Dedifferentiated amniotic fluid mesenchymal stem cell (primary cell): ENCODE measurements around the gene ARHGEF10L.

Source experiments
- DNase-seq: peaks from one replicate; pipeline ENCODE4 v3.0.0-alpha.2; 2016; ENCODE audit errors: extremely low spot score

The ARHGEF10L gene

GRCh38 chr1:17654519-17654918 lies 115.0 kb downstream of the ARHGEF10L start:
- no peak for DNase-seq

- DNase-seq: no peak
These were observed 115.7 kb downstream of the ARHGEF10L start for GRCh38 chr1:17655169-17655568.

- DNase-seq: no peak
These were observed 116.4 kb downstream of the ARHGEF10L start for GRCh38 chr1:17655922-17656321.

GRCh38 chr1:17657436-17657835 lies 117.9 kb downstream of the ARHGEF10L start:
- DNase-seq: no peak

- no peak for DNase-seq
These were observed 119.3 kb downstream of the ARHGEF10L start for GRCh38 chr1:17658837-17659236.

GRCh38 chr1:17661546-17662157 lies 122.2 kb downstream of the ARHGEF10L start:
- DNase-seq: peak; percentile 15

GRCh38 chr1:17662296-17662695 lies 122.8 kb downstream of the ARHGEF10L start:
- DNase-seq: no peak

- DNase-seq: no peak
These were observed 123.3 kb downstream of the ARHGEF10L start for GRCh38 chr1:17662786-17663185.

GRCh38 chr1:17663646-17664045 lies 124.1 kb downstream of the ARHGEF10L start:
- DNase-seq: no peak

GRCh38 chr1:17664322-17664721 lies 124.8 kb downstream of the ARHGEF10L start:
- no peak for DNase-seq

GRCh38 chr1:17665054-17665453 lies 125.6 kb downstream of the ARHGEF10L start:
- no peak for DNase-seq

GRCh38 chr1:17665950-17666720 lies 126.6 kb downstream of the ARHGEF10L start:
- DNase-seq: no peak

GRCh38 chr1:17667641-17668040 lies 128.1 kb downstream of the ARHGEF10L start:
- DNase-seq: no peak

GRCh38 chr1:17668195-17668594 lies 128.7 kb downstream of the ARHGEF10L start:
- no peak for DNase-seq

- DNase-seq: no peak
These were observed 129.2 kb downstream of the ARHGEF10L start for GRCh38 chr1:17668624-17669175.

- DNase-seq: no peak
These were observed 129.8 kb downstream of the ARHGEF10L start for GRCh38 chr1:17669305-17669704.

- DNase-seq: no peak
These were observed 130.5 kb downstream of the ARHGEF10L start for GRCh38 chr1:17669866-17670451.

GRCh38 chr1:17670587-17671313 lies 131.3 kb downstream of the ARHGEF10L start:
- no peak for DNase-seq

- no peak for DNase-seq
These were observed 131.8 kb downstream of the ARHGEF10L start for GRCh38 chr1:17671314-17671705.

- DNase-seq: no peak
These were observed 132.2 kb downstream of the ARHGEF10L start for GRCh38 chr1:17671741-17672140.

GRCh38 chr1:17672226-17672625 lies 132.7 kb downstream of the ARHGEF10L start:
- no peak for DNase-seq
